HUES6 (cell line): ENCODE data around the gene PPME1.

Source experiments
- H3K27ac ChIP-seq: 2 replicates; pipeline ENCODE4 v1.7.0; 2013; ENCODE audit warnings: low read depth, mild to moderate bottlenecking, low read length, inconsistent platforms
- H3K27me3 ChIP-seq: 2 replicates; pipeline ENCODE4 v1.6.1; 2013; ENCODE audit warnings: low read length; ENCODE audit not compliant: control insufficient read depth, insufficient read depth
- H3K36me3 ChIP-seq: 2 replicates; pipeline ENCODE4 v1.6.1; 2013; ENCODE audit warnings: low read length; ENCODE audit not compliant: control insufficient read depth, insufficient read depth
- H3K4me1 ChIP-seq: 2 replicates; pipeline ENCODE4 v1.6.1; 2013; ENCODE audit warnings: low read length; ENCODE audit not compliant: control insufficient read depth, insufficient read depth
- H3K4me3 ChIP-seq: 2 replicates; pipeline ENCODE4 v1.5.1; 2013; ENCODE audit warnings: low read depth, low read length
- H3K9ac ChIP-seq: one replicate; pipeline ENCODE4 v1.6.1; 2013; ENCODE audit warnings: mild to moderate bottlenecking, low read length
- H3K9me3 ChIP-seq: 2 replicates; pipeline ENCODE4 v1.6.1; 2013; ENCODE audit warnings: low read depth, low read length; ENCODE audit not compliant: control insufficient read depth, insufficient read depth

The PPME1 gene

GRCh38 chr11:74279256-74279655 lies 108.2 kb downstream of the PPME1 start:
- H3K4me3 ChIP-seq, result no peak overlapping the region

GRCh38 chr11:74280494-74280893 lies 109.4 kb downstream of the PPME1 start:
- Histone ChIP-seq H3K36me3 (no peaks in the 10 kb centered on the region), H3K9me3 (no peaks in the 10 kb centered on the region), H3K27me3 (no peaks in the 10 kb centered on the region), H3K4me1 (no peaks in the 10 kb centered on the region), H3K4me3 (no peak overlapping the region), H3K27ac (no peak overlapping the region), H3K9ac (no peak overlapping the region)

More at GRCh38 chr11:74279256-74279655, 108.2 kb downstream of the PPME1 start:
- H3K27me3 ChIP-seq, result no peaks in the 10 kb centered on the region
- H3K36me3 ChIP-seq, result no peaks in the 10 kb centered on the region
- no peak overlapping the region for H3K9ac ChIP-seq
- no peaks in the 10 kb centered on the region for H3K4me1 ChIP-seq
- no peaks in the 10 kb centered on the region for H3K9me3 ChIP-seq
- no peak overlapping the region for H3K27ac ChIP-seq

- H3K9me3 ChIP-seq, result no peaks in the 10 kb centered on the region
- no peaks in the 10 kb centered on the region for H3K36me3 ChIP-seq
- H3K4me1 ChIP-seq, result no peaks in the 10 kb centered on the region
- no peaks in the 10 kb centered on the region for H3K27me3 ChIP-seq
- no peak overlapping the region for H3K4me3 ChIP-seq
- H3K9ac ChIP-seq, result no peak overlapping the region
- H3K27ac ChIP-seq, result no peak overlapping the region
These were observed 111.3 kb downstream of the PPME1 start for GRCh38 chr11:74282421-74282820.

GRCh38 chr11:74282914-74283371 lies 111.9 kb downstream of the PPME1 start:
- no peaks in the 10 kb centered on the region for H3K9me3 ChIP-seq
- H3K27ac ChIP-seq, result no peak overlapping the region
- no peaks in the 10 kb centered on the region for H3K36me3 ChIP-seq
- H3K4me3 ChIP-seq, result no peak overlapping the region
- no peaks in the 10 kb centered on the region for H3K4me1 ChIP-seq
- H3K27me3 ChIP-seq, result no peaks in the 10 kb centered on the region
- no peak overlapping the region for H3K9ac ChIP-seq

GRCh38 chr11:74283580-74284180 lies 112.6 kb downstream of the PPME1 start:
- no peak overlapping the region for H3K9ac ChIP-seq
- H3K4me1 ChIP-seq, result no peaks in the 10 kb centered on the region
- H3K27me3 ChIP-seq, result no peaks in the 10 kb centered on the region
- no peaks in the 10 kb centered on the region for H3K9me3 ChIP-seq
- no peak overlapping the region for H3K4me3 ChIP-seq
- no peak overlapping the region for H3K27ac ChIP-seq
- H3K36me3 ChIP-seq, result no peaks in the 10 kb centered on the region

- Histone ChIP-seq H3K36me3 (no peaks in the 10 kb centered on the region), H3K4me3 (no peak overlapping the region), H3K9me3 (no peaks in the 10 kb centered on the region), H3K27me3 (no peaks in the 10 kb centered on the region), H3K4me1 (no peaks in the 10 kb centered on the region), H3K9ac (no peak overlapping the region), H3K27ac (no peak overlapping the region)
These were observed 113.4 kb downstream of the PPME1 start for GRCh38 chr11:74284466-74284865.

- Histone ChIP-seq H3K4me3 (no peak overlapping the region), H3K36me3 (no peaks in the 10 kb centered on the region), H3K4me1 (no peaks in the 10 kb centered on the region), H3K9ac (no peak overlapping the region), H3K9me3 (no peaks in the 10 kb centered on the region), H3K27me3 (no peaks in the 10 kb centered on the region), H3K27ac (no peak overlapping the region)
These were observed 117.1 kb downstream of the PPME1 start for GRCh38 chr11:74288161-74288560.

GRCh38 chr11:74288911-74289310 lies 117.8 kb downstream of the PPME1 start:
- H3K4me3 ChIP-seq, result no peak overlapping the region
- no peaks in the 10 kb centered on the region for H3K9me3 ChIP-seq
- no peaks in the 10 kb centered on the region for H3K36me3 ChIP-seq
- H3K9ac ChIP-seq, result no peak overlapping the region
- H3K4me1 ChIP-seq, result no peaks in the 10 kb centered on the region
- no peak overlapping the region for H3K27ac ChIP-seq
- no peaks in the 10 kb centered on the region for H3K27me3 ChIP-seq

GRCh38 chr11:74297484-74297883 lies 126.4 kb downstream of the PPME1 start:
- no peaks in the 10 kb centered on the region for H3K4me1 ChIP-seq

GRCh38 chr11:74299015-74299414 lies 127.9 kb downstream of the PPME1 start:
- H3K27ac ChIP-seq, result no peak overlapping the region
- H3K27me3 ChIP-seq, result no peaks in the 10 kb centered on the region; the same call in 1 of the 2 replicates

More at GRCh38 chr11:74297484-74297883, 126.4 kb downstream of the PPME1 start:
- Histone ChIP-seq H3K27me3 (no peaks in the 10 kb centered on the region; the same call in 1 of the 2 replicates), H3K4me3 (no peak overlapping the region), H3K36me3 (no peaks in the 10 kb centered on the region), H3K9ac (no peak overlapping the region), H3K9me3 (no peaks in the 10 kb centered on the region), H3K27ac (no peak overlapping the region)

More at GRCh38 chr11:74299015-74299414, 127.9 kb downstream of the PPME1 start:
- Histone ChIP-seq H3K36me3 (no peaks in the 10 kb centered on the region), H3K4me3 (no peak overlapping the region), H3K9ac (no peak overlapping the region), H3K4me1 (no peaks in the 10 kb centered on the region), H3K9me3 (no peaks in the 10 kb centered on the region)
